Renal cortex interstitium (tissue), 11 donors: ENCODE measurements around the gene UBE2O. TPM values are rescaled to one million over a fixed set of nuclear protein-coding genes. Genes with fewer than 3 reads are reported as not detected.

ENCODE experiments used
- DNase-seq, 11 donors: peaks; one replicate each; pipeline ENCODE4 v3.0.0-alpha.2; 2013; ENCODE audit warnings: low read depth in 9 of 11, low spot score in 4 of 11; ENCODE audit errors: extremely low read depth in 1 of 11
- polyA plus RNA-seq, 3 donors: library from polyadenylated mRNA; unstranded; fragments of 120-200 nt; gene quantifications; one replicate each; pipeline ENCODE4 v1.2.1, GENCODE V29; 2013; ENCODE audit not compliant: insufficient read length in 3 of 3

UBE2O gene
- polyA plus RNA-seq, 3 donors: 26.4 to 31.8 (median 28.6) TPM

DNA sequence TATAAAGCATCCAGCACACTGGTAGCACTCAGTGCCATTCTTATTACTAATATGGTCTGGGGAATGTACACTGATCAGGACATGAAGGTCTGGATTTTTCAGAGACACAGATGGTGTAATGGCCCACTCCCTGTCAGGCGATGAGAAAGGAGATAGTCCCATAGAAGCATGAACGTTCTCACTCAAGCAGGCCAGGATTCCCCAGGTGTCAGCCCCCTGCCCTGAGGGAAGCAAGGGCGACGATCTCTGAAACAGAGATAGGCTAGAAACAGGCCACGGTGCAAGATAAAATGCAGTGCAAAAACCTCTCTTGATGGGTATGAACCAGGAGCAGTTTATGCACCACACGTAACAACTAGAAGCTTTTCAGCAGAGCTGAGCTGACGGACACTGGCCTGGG, 109.8 kb downstream of the UBE2O start:
- no peak for DNase-seq

DNA sequence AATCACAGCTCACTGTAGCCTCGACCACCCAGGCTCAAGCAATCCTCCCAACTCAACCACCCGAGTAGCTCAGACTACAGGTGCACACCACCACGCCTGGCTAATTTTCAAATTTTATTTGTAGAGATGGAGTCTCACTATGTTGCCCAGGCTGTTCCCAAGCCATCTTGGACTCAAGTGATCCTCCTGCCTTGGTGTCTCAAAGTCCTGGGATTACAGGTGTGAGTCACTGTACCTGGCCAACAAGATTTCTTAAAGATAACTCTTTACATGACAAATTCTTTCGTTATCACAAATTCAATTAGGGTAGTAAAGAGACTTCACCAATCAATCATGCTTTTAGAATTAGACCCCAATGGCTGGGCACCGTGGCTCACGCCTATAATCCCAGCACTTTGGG, 111.7 kb downstream of the UBE2O start:
- DNase-seq: no peak

Other genes starting within 250 kb of the UBE2O start
- gene RNF157, start 212.7 kb downstream of the UBE2O start, polyA plus RNA-seq: 10 to 100 TPM; 27.2 to 31.8 (median 31.6) TPM
- gene UBALD2, start 187.8 kb downstream of the UBE2O start, polyA plus RNA-seq: 10 to 100 TPM; 24.9 to 51.5 (median 41.0) TPM
- gene QRICH2, start 144.9 kb downstream of the UBE2O start, polyA plus RNA-seq: 1 to 10 TPM; 6.2 to 9.5 (median 7.4) TPM
- gene PRPSAP1, start 99.2 kb downstream of the UBE2O start, polyA plus RNA-seq: 10 to 100 TPM; 76.1 to 83.6 (median 80.2) TPM
- gene SPHK1, start 68.5 kb downstream of the UBE2O start, polyA plus RNA-seq: 1 to 10 TPM; 2.4 to 3.8 (median 3.5) TPM
- under 1 TPM; 0.12 to 0.37 (median 0.29) TPM for gene AANAT, start 14.5 kb upstream of the UBE2O start, polyA plus RNA-seq
- 10 to 100 TPM in 1 of 3 donors, 1 to 10 TPM in 2; 5.0 to 11.0 (median 8.5) TPM for gene RHBDF2, start 48.3 kb upstream of the UBE2O start, polyA plus RNA-seq
- 10 to 100 TPM; 10.4 to 15.7 (median 14.6) TPM for gene CYGB, start 84.6 kb upstream of the UBE2O start, polyA plus RNA-seq
- gene PRCD, start 86.9 kb upstream of the UBE2O start, polyA plus RNA-seq: 1 to 10 TPM; 3.0 to 6.0 (median 3.9) TPM
- gene ST6GALNAC2, start 132.7 kb upstream of the UBE2O start, polyA plus RNA-seq: 1 to 10 TPM; 5.8 to 9.9 (median 9.8) TPM
- under 1 TPM; 0.09 to 0.57 (median 0.30) TPM for gene ST6GALNAC1, start 190.6 kb upstream of the UBE2O start, polyA plus RNA-seq